NCI-H345 (cell line): ENCODE results near the gene GDF11.

Source experiments
- DNase-seq: peaks from one replicate; lab custom pipeline; 2025; lab: John Stamatoyannopoulos, UW

GDF11 gene

GRCh38 chr12:55723516-55724225 is 19.3 kb upstream of the GDF11 start:
- DNase-seq, result no peak

GRCh38 chr12:55724226-55724939 is 18.5 kb upstream of the GDF11 start:
- peak; percentile 39 for DNase-seq

GRCh38 chr12:55724940-55725309 is 18.0 kb upstream of the GDF11 start:
- no peak for DNase-seq

GRCh38 chr12:55725556-55725955 is 17.4 kb upstream of the GDF11 start:
- no peak for DNase-seq

GRCh38 chr12:55726971-55727370 is 16.0 kb upstream of the GDF11 start:
- no peak for DNase-seq

- DNase-seq, result no peak
Measured at GRCh38 chr12:55727643-55728185, 15.2 kb upstream of the GDF11 start.

GRCh38 chr12:55728186-55728938 is 14.6 kb upstream of the GDF11 start:
- peak; percentile 59 for DNase-seq

- peak; percentile 89 for DNase-seq
Measured at GRCh38 chr12:55728939-55729818, 13.7 kb upstream of the GDF11 start, which contains the start of gene CD63. Gene CD63, minus strand, starts transcription at chr12:55729009. Its CDS starts 668 bp downstream, at chr12:55728341.

- no peak for DNase-seq
Measured at GRCh38 chr12:55729819-55730818, 12.8 kb upstream of the GDF11 start.

GRCh38 chr12:55732288-55732687 is 10.6 kb upstream of the GDF11 start:
- DNase-seq, result no peak

- no peak for DNase-seq
Measured at GRCh38 chr12:55733021-55733555, 9.8 kb upstream of the GDF11 start.

GRCh38 chr12:55733858-55734257 is 9.1 kb upstream of the GDF11 start:
- DNase-seq, result no peak

GRCh38 chr12:55734595-55734994 is 8.3 kb upstream of the GDF11 start:
- no peak for DNase-seq

GRCh38 chr12:55736076-55736475 is 6.8 kb upstream of the GDF11 start:
- DNase-seq, result no peak

GRCh38 chr12:55736780-55737580 is 5.9 kb upstream of the GDF11 start:
- peak; percentile 65 for DNase-seq

- DNase-seq, result no peak
Measured at GRCh38 chr12:55737581-55738122, 5.3 kb upstream of the GDF11 start.

- DNase-seq, result peak; percentile 88
Measured at GRCh38 chr12:55738123-55739024, 4.5 kb upstream of the GDF11 start.

- DNase-seq, result no peak
Measured at GRCh38 chr12:55739025-55739378, 3.9 kb upstream of the GDF11 start.
